T-helper 1 cell treated with Interleukin-12 subunit alpha and Interleukin-12 subunit beta and Interleukin-4 antibody, amounts not matched to agents 30 μg/mL and 1 μg/mL, for 36 hours (primary cell): ENCODE measurements around the gene FMNL3.
A peak's percentile ranks its signal among the peaks of the same experiment; 100 is the strongest.

Experiments used
- H3K27ac Mint-ChIP-seq: one replicate; pipeline ENCODE4 v1.8.0; 2021; ENCODE audit warnings: mild to moderate bottlenecking, mixed read lengths
- H3K27me3 Mint-ChIP-seq: one replicate; pipeline ENCODE4 v1.8.0; 2021; ENCODE audit warnings: low read depth, mixed read lengths
- H3K36me3 Mint-ChIP-seq: one replicate; pipeline ENCODE4 v1.8.0; 2021; ENCODE audit warnings: low read depth, mixed read lengths
- H3K4me1 Mint-ChIP-seq: one replicate; pipeline ENCODE4 v1.8.0; 2021; ENCODE audit warnings: low read depth, mixed read lengths
- H3K4me3 Mint-ChIP-seq: one replicate; pipeline ENCODE4 v1.8.0; 2021; ENCODE audit warnings: mild to moderate bottlenecking, moderate library complexity, mixed read lengths
- H3K9me3 Mint-ChIP-seq: one replicate; pipeline ENCODE4 v1.8.0; 2021; ENCODE audit warnings: mixed read lengths

FMNL3 gene

DNA sequence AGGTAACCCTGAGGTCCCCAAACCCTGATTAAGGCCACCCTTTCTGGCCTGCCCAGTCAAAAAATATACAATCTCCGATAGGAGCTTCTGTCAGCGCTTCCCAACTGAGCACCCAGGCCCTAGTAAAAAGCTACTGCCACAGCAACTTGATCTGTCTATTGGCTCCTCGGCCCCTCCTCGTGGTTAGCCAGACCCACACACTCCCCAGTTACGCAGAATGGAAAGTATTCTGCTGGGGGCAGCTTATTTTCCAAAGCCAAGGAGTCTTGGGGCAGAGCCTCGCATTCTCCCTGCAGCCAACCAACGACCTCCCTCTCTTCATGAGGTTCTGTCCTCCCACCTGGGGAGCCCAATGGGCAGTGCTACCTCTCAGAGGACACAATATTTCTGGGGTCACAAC is 32.1 kb downstream of the FMNL3 start:
- H3K4me1 Mint-ChIP-seq: peaks cover 63% of the 10 kb centered on the region
- H3K9me3 Mint-ChIP-seq: no peaks in the 10 kb centered on the region
- no peaks in the 10 kb centered on the region for H3K27me3 Mint-ChIP-seq
- H3K36me3 Mint-ChIP-seq: no peaks in the 10 kb centered on the region
- no peak overlapping the region for H3K4me3 Mint-ChIP-seq
- H3K27ac Mint-ChIP-seq: no peak overlapping the region

DNA sequence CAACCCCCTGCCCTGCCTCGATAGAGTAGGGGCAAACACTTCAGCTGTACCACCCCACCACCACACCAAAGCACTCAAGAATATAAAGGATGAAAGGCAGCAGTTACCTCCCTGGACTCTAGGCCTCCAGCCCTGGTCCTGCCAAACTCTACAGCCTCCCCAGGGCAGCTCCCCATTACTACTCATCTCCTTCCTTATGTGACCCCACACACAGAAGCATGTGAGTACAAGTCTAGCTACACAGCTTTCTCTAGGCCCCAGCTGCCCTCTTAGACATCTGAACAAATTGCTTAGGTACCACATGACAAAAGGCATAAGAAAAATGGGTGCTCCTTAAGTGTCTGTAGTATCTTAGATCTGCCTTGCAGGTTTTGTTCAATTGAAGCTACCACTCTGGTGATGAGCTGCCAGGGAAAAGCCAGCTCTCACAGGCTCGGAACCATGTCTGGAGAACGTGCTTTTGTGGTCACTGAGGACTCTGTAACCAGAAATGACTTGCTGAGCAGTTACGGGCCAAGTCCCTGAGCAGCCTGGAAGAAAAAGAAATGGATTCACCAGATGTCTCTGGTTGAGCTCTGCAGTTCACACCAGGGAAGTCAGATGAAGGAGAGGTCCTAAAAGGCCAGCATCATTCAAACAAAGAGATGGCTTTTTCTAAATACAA is 32.8 kb downstream of the FMNL3 start:
- peaks cover 4% of the 10 kb centered on the region for H3K36me3 Mint-ChIP-seq
- peak overlapping the region; percentile 43 for H3K4me3 Mint-ChIP-seq
- peak overlapping the region; percentile 82 for H3K27ac Mint-ChIP-seq
- H3K4me1 Mint-ChIP-seq: peaks cover 68% of the 10 kb centered on the region
- no peaks in the 10 kb centered on the region for H3K27me3 Mint-ChIP-seq
- H3K9me3 Mint-ChIP-seq: no peaks in the 10 kb centered on the region

DNA sequence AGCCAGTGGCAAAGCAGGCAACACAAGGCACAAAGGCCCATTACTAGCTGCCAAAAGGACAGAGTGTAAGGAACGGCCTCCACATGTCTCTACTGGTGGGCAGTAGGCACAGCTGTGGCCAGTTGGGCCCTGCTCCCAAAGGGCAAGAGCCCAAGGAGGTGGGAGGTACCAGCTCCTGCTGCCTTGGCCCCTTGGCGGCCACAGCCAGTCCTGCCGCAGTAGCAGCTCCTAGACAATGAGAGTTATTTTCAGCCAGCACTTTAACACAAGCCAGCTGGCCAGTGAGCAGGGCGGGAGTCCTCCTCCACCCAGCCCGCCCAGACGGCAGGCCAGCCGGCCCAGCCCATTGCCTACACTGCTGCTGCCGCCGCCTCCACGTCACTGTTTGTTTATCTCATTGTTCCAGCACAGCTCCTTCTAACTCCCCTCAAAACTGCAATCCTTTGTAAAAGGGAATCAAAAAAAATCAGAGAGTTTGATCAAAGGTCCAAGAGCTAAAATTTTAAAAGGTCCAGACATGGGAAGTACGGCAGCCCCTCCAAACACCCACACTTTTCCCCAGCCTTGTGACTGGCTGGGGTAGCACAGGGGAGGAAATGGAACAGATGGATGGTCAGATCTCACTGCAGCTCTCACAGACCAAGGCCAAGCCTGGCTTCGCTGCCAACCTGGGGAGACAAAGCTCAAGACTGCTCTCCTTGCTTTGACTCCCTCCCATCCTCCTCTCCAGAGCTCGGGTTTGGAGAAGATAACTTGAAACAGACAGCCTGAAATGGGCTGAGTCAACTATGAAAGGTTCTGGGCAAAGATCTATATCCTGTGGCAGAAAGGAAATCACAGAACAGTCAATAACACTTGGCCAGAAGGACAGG is 33.5 kb downstream of the FMNL3 start:
- peak overlapping the region; percentile 82 for H3K27ac Mint-ChIP-seq
- no peaks in the 10 kb centered on the region for H3K27me3 Mint-ChIP-seq

DNA sequence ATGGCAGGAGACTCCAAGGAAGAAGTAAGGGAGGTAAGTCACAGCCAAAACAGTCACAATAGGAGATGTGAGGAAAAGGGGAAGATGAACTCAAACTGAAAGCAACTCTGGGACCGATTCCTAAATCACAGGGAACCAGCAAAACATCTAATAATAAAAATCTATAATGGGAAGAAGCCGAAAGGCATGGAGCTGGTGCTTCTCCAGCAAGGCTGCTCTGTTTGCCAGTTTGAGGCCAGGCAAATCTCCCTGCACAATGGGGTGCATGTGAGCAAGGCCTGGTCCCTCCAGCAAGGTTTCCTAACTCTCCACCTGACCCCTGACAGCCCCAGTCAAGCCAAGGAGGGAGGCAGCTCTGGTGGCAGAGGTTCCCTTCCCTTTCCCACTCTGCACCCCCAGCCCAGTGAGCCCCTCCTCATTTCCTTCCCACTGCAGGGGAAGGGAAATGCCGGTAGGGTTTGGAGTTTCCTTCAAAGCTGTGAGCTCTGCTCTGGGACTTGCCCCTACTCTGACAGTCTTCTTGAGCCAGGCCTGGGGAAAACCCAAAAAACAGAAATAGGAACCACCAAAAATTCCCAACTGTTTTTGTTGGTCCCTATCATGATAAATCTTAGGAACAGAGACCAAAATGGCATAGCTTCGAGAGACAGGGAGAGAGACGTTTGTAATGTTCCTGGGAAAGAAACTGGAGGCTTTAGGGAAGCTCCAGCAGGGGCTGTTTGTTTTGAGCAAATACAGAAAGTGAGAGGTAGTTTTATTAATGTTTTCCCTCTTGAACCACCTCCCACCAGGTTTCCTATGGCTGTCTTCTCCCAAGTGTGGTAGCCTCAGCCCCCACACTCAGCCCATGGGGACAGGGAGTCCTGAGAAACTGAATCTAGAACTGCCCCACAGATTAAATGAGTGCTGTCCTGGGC is 34.6 kb downstream of the FMNL3 start:
- peak overlapping the region; percentile 90 for H3K27ac Mint-ChIP-seq
- H3K4me3 Mint-ChIP-seq: peak overlapping the region; percentile 7
- no peaks in the 10 kb centered on the region for H3K9me3 Mint-ChIP-seq
- peaks cover 13% of the 10 kb centered on the region for H3K36me3 Mint-ChIP-seq
- H3K27me3 Mint-ChIP-seq: no peaks in the 10 kb centered on the region
- H3K4me1 Mint-ChIP-seq: peaks cover 76% of the 10 kb centered on the region

More for the DNA sequence above, 33.5 kb downstream of the FMNL3 start:
- peaks cover 66% of the 10 kb centered on the region for H3K4me1 Mint-ChIP-seq
- H3K4me3 Mint-ChIP-seq: peak overlapping the region; percentile 43
- H3K36me3 Mint-ChIP-seq: peaks cover 4% of the 10 kb centered on the region
- H3K9me3 Mint-ChIP-seq: no peaks in the 10 kb centered on the region

DNA sequence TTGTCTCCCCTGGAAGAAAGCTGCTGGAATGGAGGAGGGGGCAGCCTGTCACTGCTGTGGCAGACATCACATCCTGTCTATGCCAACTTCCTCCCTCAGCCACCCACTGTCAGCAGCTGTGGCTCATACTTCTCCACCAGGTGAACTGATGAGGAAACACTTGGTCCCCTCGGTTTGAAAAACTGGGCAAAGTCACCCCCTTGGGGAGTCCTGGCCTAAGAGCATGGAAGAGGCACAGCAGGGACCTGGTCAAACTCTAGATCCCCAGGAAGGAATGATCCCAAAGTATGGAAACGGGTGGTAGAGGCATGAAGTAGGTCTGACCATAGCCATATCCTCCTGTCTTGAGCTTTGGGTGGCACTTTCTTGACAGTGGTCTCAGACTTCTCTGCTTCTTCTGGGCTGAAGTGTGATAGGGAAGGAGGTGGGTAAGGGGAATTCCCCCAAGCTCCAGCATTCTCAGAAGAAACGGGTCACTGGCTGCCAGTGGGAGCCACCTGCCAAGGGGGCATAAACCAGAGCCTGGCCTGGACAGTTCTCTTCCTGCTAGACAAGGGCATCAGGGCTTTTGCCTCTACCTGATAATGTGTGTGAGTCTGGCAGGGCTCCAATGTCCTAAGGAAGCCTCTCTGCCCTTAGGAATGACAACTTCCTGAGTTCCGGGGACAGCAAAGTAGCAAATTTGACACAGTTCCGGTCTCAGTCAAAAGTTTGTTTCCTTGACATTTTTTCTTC is 36.0 kb downstream of the FMNL3 start:
- H3K4me3 Mint-ChIP-seq: peak overlapping the region; percentile 40
- H3K4me1 Mint-ChIP-seq: peaks cover 74% of the 10 kb centered on the region
- H3K9me3 Mint-ChIP-seq: no peaks in the 10 kb centered on the region
- H3K27ac Mint-ChIP-seq: peak overlapping the region; percentile 90
- peaks cover 15% of the 10 kb centered on the region for H3K36me3 Mint-ChIP-seq
- H3K27me3 Mint-ChIP-seq: no peaks in the 10 kb centered on the region

DNA sequence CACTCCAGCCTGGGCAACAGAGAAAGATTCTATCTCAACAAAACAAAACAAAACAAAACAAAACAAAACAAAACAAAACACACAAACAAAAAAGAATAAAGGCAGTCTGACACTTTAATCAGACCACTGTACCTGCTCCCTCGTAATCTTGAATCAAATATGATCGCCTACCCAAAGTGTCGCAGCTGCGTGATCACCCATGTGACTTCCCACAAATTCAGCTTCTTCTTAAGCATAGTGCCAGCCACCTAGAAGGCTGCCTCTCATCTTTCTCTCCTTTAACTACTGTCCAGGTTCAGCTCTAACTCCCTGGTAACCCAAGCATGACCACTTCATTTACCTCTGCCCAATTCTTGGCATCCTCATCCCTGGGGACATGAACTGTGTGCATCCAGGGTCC is 37.4 kb downstream of the FMNL3 start:
- Mint-ChIP-seq H3K4me1 (peaks cover 68% of the 10 kb centered on the region), H3K27ac (peak overlapping the region; percentile 10), H3K4me3 (no peak overlapping the region), H3K27me3 (no peaks in the 10 kb centered on the region), H3K36me3 (peaks cover 25% of the 10 kb centered on the region), H3K9me3 (no peaks in the 10 kb centered on the region)

DNA sequence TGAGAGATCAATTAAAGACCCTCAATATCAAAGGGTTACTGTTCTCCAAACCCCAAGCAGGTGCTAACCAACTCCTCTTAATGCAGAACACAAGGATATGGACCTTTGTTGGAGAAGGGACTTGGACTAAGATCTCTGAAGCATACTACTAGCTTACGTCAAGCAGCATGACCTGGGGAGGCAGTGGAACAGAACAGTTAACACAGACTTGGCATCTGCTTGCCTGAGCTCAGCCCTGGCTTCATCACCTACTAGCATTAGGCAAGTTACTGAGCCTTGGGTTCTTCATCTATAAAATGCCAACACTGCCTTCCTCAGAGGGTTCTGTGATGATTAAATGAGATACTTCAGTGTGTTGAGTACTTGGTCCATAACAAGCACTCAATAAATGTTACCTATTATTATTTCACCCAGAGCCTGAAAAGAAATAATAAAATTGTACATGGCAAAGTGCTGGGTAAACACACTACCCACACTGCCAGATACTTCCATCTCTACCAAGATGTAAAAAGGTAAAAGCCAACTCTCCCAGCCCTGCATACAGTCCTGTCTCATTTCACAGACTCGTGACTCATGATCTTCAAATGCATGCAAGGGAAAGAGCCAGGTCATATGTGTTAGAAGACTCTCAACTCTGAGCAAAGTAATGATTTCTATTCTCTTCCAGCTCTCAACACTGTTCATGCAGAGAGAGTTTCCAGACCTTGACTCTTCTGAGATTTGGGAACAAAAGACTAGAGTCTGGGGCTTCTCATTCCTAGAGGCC is 39.7 kb downstream of the FMNL3 start:
- Mint-ChIP-seq H3K27ac (peak overlapping the region; percentile 64), H3K4me3 (no peak overlapping the region), H3K36me3 (peaks cover 35% of the 10 kb centered on the region), H3K9me3 (no peaks in the 10 kb centered on the region), H3K4me1 (peaks cover 68% of the 10 kb centered on the region), H3K27me3 (no peaks in the 10 kb centered on the region)

DNA sequence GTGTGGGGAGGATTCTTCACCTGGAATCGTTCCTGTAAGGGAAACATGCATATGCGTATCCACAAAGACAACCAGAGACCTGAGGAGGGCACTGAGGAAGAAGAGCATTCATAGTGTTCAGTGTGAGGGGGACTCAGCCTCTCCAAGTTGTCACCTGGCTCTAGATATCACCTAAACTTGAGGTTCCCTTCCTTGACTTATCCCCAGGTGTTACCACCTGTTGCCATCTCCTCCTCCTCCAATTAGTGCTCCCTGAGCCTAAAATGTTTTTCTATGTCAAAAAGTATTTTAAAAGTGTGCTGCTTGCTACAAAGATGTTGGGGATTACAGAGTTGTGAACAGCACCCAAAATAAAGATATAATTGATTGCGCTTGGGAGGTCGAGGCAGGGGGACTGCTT is 41.0 kb downstream of the FMNL3 start:
- Mint-ChIP-seq H3K4me3 (no peak overlapping the region), H3K27ac (no peak overlapping the region), H3K36me3 (peaks cover 49% of the 10 kb centered on the region), H3K4me1 (peaks cover 70% of the 10 kb centered on the region), H3K9me3 (no peaks in the 10 kb centered on the region), H3K27me3 (no peaks in the 10 kb centered on the region)

DNA sequence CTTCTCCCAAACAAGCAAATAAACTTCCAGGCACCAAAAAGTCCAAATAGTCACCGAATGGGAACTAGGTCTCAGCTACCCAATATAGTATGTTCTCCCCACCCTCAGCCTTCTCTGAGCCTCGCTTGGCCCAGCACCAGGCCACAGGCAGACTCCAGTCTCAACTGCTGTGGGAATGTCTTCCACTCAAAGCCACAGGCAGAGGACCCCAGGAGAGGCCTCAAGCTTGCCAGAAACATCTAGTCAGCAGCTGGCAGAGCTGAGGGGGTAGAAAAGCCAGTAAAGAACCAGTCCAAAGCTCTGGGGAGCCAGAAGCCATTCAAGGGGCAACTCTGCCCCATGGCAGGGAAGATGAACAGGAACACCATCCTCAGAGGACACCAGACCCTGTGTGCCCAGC is 41.8 kb downstream of the FMNL3 start:
- Mint-ChIP-seq H3K27ac (peak overlapping the region; percentile 53), H3K27me3 (no peaks in the 10 kb centered on the region), H3K36me3 (peaks cover 54% of the 10 kb centered on the region), H3K9me3 (no peaks in the 10 kb centered on the region), H3K4me1 (peaks cover 68% of the 10 kb centered on the region), H3K4me3 (no peak overlapping the region)

DNA sequence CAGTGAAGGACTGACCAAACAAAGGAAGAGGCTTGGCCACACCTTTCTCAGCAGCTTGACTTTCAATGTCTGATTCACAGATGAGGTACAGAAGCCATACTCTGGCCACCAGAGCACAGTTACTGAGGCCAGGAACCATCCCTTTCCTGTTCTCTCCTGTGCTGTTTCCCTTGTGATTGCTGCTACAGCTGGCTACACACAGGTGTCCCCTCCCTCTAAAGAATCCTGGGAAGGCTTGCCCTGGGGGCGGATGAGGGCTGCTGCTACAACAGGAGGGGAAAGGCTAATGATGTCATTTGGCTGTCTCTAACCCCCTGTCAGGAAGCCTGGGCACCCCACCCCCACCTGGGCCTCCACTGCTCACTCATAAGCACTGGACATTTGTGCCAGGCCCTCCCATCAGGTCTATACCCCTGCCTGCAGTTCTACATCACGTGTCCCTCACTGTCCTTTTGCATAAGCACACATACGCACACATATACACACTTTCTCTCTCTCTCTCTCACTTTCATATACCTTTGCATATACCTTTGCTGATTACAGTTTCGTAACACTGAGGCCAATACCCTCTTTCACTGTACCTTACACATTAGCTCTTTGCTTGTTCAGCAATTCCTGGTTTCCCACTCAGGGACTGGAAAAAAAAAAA is 42.5 kb downstream of the FMNL3 start:
- peaks cover 53% of the 10 kb centered on the region for H3K36me3 Mint-ChIP-seq

DNA sequence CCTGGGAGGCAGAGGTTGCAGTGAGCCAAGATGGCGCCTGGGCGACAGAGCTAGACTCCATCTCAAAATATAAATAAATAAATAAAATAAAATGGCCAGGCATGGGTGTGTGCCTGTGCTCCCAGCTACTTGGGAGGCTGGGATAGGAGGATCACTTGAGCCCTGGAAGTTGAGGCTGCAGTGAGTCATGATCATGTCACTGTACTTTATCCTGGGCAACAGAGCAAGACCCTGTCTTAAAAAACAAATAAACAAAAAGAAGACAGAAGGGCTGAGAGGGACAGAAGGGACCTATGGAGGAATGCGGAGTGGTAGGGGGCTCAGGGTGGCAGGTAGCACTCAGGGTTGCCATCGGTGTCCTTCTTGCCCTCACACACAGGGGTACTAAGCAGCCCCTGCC is 43.0 kb downstream of the FMNL3 start:
- H3K4me3 Mint-ChIP-seq: no peak overlapping the region

More for the DNA sequence above, 42.5 kb downstream of the FMNL3 start:
- Mint-ChIP-seq H3K9me3 (no peaks in the 10 kb centered on the region), H3K27ac (peak overlapping the region; percentile 53), H3K27me3 (no peaks in the 10 kb centered on the region), H3K4me1 (peaks cover 63% of the 10 kb centered on the region), H3K4me3 (no peak overlapping the region)

DNA sequence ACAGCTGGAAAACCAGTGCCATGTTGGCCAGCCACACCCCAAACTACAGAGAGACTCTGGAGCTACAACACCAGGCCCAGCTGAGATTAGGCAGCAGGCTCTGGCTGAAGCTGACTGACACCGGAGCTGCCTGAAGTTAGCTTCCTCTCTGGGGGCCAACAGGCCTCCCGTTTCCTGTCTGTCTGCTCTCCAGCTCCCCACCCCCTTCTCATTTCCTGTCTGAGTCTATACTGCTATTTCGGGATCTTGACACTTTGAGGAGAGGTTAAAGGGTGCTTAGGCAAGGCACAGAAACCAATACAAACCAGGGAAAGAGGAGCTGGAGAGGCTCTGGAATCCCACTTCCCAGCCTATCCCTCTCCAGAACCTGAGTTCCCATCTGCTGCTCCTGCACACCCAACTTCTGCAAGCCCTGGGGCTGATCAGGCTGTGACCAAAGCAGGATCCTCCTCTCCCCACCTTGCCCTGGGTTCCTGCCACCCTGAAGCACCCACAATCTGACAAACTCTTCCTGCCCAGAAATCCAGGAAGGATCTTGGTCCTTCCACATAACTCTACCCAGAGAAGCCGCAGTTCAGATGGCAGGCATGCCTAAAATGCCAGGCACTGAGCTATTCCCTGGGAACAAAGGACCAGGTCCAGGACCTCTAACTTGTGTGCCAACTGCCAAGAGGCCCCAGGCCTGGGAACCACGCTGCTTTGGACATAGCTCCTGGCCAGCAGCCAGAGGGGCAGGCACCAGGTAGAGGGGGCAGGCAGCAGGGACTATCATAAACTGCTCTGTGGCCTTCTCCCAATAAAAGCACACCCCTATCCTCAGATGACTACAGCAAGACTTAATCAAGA is 44.0 kb downstream of the FMNL3 start:
- Mint-ChIP-seq H3K4me1 (peaks cover 61% of the 10 kb centered on the region), H3K9me3 (no peaks in the 10 kb centered on the region), H3K4me3 (peak overlapping the region; percentile 75), H3K36me3 (peaks cover 60% of the 10 kb centered on the region), H3K27ac (peak overlapping the region; percentile 95), H3K27me3 (no peaks in the 10 kb centered on the region)

More for the DNA sequence above, 43.0 kb downstream of the FMNL3 start:
- Mint-ChIP-seq H3K27ac (peak overlapping the region; percentile 53), H3K36me3 (peaks cover 55% of the 10 kb centered on the region), H3K4me1 (peaks cover 62% of the 10 kb centered on the region), H3K27me3 (no peaks in the 10 kb centered on the region), H3K9me3 (no peaks in the 10 kb centered on the region)
